Measurements from ENCODE around the gene SHTN1.

Gene SHTN1

DNA sequence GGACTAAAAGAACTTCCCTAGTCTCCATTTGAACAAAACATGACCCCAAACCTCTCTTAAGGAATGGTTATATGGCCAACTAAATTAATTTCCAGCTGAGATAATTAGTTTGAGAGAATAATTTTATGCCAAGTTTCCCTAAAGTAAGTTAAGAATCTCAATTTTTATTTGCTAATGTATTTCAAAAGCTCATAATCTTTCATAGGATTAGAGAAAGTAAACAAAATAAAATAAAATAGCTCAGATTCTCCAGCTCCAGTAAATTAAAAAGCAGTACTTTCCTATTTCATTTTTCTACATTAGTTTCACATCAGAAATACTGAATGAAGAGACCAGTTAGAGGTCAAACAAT, 111.3 kb downstream of the SHTN1 start:
- TF ChIP-seq, protein P1, sequence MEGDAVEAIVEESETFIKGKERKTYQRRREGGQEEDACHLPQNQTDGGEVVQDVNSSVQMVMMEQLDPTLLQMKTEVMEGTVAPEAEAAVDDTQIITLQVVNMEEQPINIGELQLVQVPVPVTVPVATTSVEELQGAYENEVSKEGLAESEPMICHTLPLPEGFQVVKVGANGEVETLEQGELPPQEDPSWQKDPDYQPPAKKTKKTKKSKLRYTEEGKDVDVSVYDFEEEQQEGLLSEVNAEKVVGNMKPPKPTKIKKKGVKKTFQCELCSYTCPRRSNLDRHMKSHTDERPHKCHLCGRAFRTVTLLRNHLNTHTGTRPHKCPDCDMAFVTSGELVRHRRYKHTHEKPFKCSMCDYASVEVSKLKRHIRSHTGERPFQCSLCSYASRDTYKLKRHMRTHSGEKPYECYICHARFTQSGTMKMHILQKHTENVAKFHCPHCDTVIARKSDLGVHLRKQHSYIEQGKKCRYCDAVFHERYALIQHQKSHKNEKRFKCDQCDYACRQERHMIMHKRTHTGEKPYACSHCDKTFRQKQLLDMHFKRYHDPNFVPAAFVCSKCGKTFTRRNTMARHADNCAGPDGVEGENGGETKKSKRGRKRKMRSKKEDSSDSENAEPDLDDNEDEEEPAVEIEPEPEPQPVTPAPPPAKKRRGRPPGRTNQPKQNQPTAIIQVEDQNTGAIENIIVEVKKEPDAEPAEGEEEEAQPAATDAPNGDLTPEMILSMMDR (IDR thresholded peaks at IDR 0.05; ENCODE audit: insufficient read depth, low read depth, low read length, missing control alignments) = no peak

DNA sequence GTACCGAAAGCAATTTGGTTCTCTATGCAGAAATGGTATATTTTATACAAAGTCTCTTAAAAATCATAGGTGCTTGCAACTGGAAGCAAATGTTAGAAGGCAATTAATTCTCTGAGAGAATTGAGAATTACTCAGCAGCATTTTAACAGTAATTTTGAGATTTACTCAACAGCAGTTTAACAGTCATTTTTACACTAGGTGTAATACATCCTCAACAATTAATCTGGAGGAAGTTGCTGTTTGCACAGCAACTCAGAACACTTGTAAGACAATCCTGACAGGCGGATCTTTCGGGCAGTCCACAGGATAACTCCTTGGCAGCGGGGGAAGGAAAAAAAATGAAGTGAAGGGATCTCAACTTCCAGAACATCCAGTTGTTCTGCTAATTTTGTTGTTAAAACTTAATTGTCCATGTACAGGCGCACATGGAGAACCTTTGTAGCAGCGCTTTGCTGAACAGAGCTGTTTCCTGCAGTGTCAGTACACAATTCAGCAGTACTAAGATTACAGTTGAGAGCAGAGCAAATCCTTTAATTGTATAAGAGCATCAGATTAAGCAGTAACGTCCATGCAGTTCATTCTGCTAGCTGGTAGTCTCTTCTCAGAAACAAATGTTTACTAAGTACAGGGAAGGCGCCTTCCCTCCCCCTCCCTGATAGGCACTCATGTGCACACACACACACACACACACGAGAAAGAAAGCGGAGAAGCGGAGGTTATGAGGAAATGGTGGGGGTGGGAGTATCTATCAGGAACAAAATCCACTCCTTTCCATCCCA, 111.9 kb downstream of the SHTN1 start:
- no peak overlapping the region for H3K4me3 ChIP-seq (ENCODE audit: low read depth, low read length)
- no peak for DNase-seq (ENCODE audit: low read depth)
- TF ChIP-seq, protein P1 (IDR thresholded peaks at IDR 0.05; ENCODE audit: insufficient read depth, low read depth, low read length, missing control alignments) = no peak

More for the DNA sequence above, 111.3 kb downstream of the SHTN1 start:
- DNase-seq (ENCODE audit: low read depth) = no peak
- no peak overlapping the region for H3K4me3 ChIP-seq (ENCODE audit: low read depth, low read length)

DNA sequence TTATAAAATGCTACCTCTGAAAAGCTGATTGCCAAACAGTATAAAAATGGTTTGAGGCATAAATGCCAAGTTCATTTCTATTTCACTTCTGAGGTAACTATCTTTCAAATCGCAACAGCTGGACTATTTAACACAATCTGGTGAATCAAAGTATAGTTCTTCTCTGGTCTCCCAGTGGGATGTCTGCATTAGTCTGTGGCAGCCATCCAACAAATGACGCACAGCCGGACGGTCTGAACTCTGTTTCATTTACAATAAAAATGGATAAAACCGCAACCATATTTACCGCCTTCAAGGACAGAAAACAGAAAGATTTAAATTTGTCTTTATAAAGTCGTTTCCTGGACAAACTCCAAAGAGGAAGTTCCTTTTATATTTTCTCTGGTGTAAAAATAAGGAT, 113.8 kb downstream of the SHTN1 start:
- TF ChIP-seq, protein P1 (IDR thresholded peaks at IDR 0.05; ENCODE audit: insufficient read depth, low read depth, low read length, missing control alignments) = no peak
- DNase-seq (ENCODE audit: low read depth) = no peak
- H3K4me3 ChIP-seq (ENCODE audit: low read depth, low read length) = no peak overlapping the region

DNA sequence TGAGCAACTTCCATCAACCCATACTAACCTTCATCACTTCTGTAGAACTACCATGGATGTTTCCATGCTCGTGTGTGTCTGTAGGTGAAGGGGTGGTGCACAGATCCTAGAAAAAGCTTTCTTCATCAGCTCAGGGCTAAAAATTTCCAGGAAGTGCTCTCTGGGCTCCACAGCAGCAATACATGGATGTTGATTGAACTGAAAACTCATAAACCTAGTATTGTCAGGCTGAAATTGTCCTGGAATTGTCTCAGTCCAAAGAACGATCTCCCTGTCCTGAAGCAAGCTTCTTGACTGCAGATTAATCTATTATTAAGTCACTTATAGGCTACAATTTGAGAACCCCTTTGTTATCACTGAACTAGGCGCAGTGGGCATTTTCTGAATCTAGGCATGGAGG, 115.9 kb downstream of the SHTN1 start:
- TF ChIP-seq, protein P1 (IDR thresholded peaks at IDR 0.05; ENCODE audit: insufficient read depth, low read depth, low read length, missing control alignments) = no peak
- H3K4me3 ChIP-seq (ENCODE audit: low read depth, low read length) = no peak overlapping the region
- no peak for DNase-seq (ENCODE audit: low read depth)

DNA sequence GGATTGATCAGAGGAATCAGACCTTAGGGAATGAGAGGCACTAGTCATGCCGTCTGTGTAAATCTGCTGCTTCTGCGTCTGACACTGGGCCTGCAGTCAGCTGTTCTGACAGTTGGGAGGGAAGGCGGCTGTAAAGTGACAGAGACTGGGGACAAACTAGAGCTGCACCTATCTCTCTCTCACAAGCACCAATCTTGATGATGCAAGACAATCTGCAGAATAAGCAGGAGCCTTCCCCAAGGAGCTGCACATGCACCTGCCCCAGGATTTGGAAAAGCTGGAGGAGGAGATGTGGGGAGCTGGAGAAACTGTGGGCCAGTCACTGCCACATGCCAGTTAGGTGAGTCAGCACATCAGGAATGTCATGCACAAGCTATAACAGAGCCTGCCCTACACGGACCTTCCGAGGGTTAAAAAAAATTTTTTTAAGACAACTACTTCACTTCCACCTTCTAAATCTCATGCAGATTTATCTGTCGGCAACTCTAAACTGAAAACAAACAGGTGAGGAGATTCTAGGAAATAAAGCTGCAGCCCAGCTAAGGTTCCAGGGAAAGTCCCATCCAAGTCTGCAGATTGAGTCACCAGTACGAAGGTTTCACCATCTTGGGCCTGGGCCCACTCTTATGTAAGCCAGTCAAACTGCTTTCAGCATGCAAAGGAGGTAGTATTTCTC, 116.5 kb downstream of the SHTN1 start:
- no peak for DNase-seq (ENCODE audit: low read depth)
- TF ChIP-seq, protein P1 (IDR thresholded peaks at IDR 0.05; ENCODE audit: insufficient read depth, low read depth, low read length, missing control alignments) = no peak
- no peak overlapping the region for H3K4me3 ChIP-seq (ENCODE audit: low read depth, low read length)

DNA sequence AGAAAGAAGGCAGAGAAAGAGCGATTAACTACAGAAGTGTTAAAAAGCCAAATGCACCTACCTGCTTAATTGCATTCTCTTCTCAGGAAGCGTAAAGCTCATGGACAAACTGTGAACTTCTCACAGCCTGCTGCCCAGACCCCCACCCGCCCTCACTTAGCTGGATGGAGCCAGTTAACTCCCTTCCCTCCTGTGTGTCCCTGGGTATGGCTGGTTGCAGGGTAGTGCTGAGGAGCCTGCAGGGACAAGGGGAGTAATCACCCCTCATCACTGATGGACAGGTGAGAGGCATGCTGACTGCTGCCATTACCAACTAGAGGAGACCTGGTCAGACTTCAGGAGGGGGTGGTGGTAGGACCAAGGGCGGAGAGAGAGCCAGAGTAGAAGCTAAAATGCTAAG, 118.2 kb downstream of the SHTN1 start:
- DNase-seq (ENCODE audit: low read depth) = no peak
- TF ChIP-seq, protein P1 (IDR thresholded peaks at IDR 0.05; ENCODE audit: insufficient read depth, low read depth, low read length, missing control alignments) = no peak
- H3K4me3 ChIP-seq (ENCODE audit: low read depth, low read length) = no peak overlapping the region
